BJ (cell line): ENCODE results near the gene DUSP15. TPM values are rescaled to one million over a fixed set of nuclear protein-coding genes. Genes with fewer than 3 reads are reported as not detected.

Experiments used
- CTCF ChIA-PET: fragments of 350-600 bp; formaldehyde crosslinking; extraction: SDS; loops from one replicate; lab custom pipeline; 2021; ENCODE audit warnings: antibody characterized with exemption, inconsistent platforms; lab: Yijun Ruan, JAX
- POLR2A ChIA-PET: fragments of 300-600 bp; sonication (Branson Sonifier 250); formaldehyde crosslinking; extraction: SDS; loops from one replicate; lab custom pipeline; 2021; ENCODE audit warnings: antibody characterized with exemption; lab: Charles Lee
- DNase-seq: peaks from one replicate; pipeline ENCODE4 v3.0.0-alpha.2; 2011; ENCODE audit warnings: low read depth
- H3K27me3 ChIP-seq: 2 replicates; pipeline ENCODE4 v1.6.0; 2011; ENCODE audit warnings: low read length; ENCODE audit not compliant: control insufficient read depth, insufficient read depth
- H3K36me3 ChIP-seq: 2 replicates; pipeline ENCODE4 v1.5.1; 2011; ENCODE audit warnings: low read length; ENCODE audit not compliant: control insufficient read depth, insufficient read depth
- H3K4me3 ChIP-seq: 2 replicates; pipeline ENCODE4 v1.5.1; 2011; ENCODE audit warnings: low read depth, mild to moderate bottlenecking, control low read depth, low read length
- CTCF ChIP-seq: IDR thresholded peaks from 2 replicates; pipeline ENCODE4 v1.5.1; 2011; ENCODE audit warnings: low read depth, mild to moderate bottlenecking, control low read depth, inconsistent platforms, low read length, moderate library complexity; ENCODE audit not compliant: insufficient read depth
- polyA plus RNA-seq: library from polyadenylated mRNA; depleted of rRNA; stranded (reverse); fragments of >200 nt; gene quantifications from 2 replicates; pipeline ENCODE4 v1.2.3, GENCODE V29; 2011

Gene DUSP15
- polyA plus RNA-seq, 1 experiment = 0.09 TPM

DNA sequence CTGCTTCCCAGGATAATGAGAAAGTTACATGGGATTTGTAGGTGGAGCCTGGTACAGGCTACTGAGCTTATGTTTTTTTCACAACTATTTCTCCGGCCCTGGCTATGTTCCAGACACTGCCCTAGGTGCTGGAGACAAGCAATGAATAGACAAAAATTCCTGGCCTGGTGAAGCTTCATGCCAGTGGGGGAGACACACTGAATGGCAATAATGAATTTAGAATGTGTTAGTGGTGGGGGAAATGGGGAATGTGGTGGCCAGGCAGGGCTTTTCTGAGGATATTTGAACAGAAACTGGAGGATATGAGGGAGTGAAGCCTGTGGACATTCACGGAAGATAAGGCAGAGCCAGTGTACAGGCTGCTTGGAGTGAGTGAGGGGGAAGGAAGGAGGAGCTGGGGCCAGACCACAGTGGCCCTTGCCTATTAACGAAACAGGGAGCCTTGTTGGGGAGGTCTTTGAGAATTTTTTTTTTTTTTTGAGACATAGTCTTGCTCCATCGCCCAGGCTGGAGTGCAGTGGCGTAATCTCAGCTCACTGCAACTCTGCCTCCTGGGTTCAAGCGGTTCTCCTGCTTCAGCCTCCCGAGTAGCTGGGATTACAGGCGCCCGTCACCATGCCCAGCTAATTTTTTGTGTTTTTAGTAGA lies 31.6 kb downstream of the DUSP15 start:
- DNase-seq = no peak
- Histone ChIP-seq H3K36me3 (no peaks in the 10 kb centered on the region), H3K27me3 (0 out of 2 replicates have a peak, but pooled peaks cover 2% of the 10 kb centered on the region), H3K4me3 (no peak overlapping the region)
- ChIA-PET POLR2A (no interaction called here), CTCF (interaction anchor here (0.6 to 10.6 kb wide), 12 partner anchors 8 to 253 kb away, joined by 3 to 105 read pairs (median 4); partner anchors contain the start of genes MYLK2 and PDRG1)
- TF ChIP-seq CTCF = no peak

- Histone ChIP-seq H3K36me3 (no peaks in the 10 kb centered on the region), H3K27me3 (0 out of 2 replicates have a peak, but pooled peaks cover 2% of the 10 kb centered on the region), H3K4me3 (no peak overlapping the region)
- no peak for DNase-seq
- TF ChIP-seq CTCF = no peak
- ChIA-PET CTCF (interaction anchor here (0.5 to 10.6 kb wide), 13 partner anchors 9 to 254 kb away, joined by 3 to 105 read pairs (median 4); partner anchors contain the start of genes MYLK2 and PDRG1), POLR2A (no interaction called here)
These were observed 32.4 kb downstream of the DUSP15 start for GRCh38 chr20:31837896-31838397.

DNA sequence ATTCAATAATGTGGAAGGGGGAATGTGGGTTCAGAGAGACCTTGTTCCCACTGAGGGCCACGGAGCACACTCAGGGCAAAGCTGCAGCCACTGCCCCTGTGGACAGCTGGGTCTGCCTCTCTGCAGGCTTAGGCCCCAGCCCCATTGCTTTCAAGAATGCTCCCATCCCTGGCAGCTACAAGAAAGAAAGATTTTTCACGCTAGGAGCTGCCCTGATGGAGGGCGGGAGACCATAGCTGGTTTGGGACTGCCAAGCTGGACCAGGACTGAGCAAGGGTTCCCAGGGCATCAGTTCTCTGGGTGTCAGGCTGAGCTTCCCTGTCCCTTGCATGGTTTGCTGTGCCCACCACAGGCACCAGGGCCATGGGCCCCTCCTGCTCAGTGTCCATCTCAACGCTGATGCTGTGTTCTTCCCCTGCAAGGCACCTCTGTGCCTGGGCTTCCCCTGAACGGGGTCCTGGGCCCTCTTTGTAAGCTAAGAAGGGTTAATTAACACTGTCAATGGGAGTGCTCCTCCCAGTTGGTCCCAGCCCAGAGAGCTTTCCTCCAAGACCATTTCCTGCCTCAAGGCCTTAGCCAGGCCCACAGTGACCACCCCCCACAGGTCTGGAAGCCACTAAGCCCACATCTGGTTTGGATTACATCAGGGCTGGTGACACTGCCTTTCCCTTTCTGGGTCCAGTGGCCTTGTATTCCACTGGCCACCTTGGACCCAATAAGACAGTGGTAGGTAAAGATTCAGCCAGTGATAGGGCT lies 33.3 kb downstream of the DUSP15 start:
- no peaks in the 10 kb centered on the region for H3K36me3 ChIP-seq
- POLR2A ChIA-PET = interaction anchor here (0.5 kb wide), 1 partner anchor 99 kb away, joined by 3 read pairs; no protein-coding TSS in a partner anchor
- CTCF ChIA-PET = interaction anchor here (0.9 to 10.6 kb wide), 11 partner anchors 8 to 194 kb away, joined by 3 to 105 read pairs (median 4); partner anchors contain the start of genes FOXS1, MYLK2 and PDRG1
- H3K27me3 ChIP-seq = 0 out of 2 replicates have a peak, but pooled peaks cover 2% of the 10 kb centered on the region
- no peak overlapping the region for H3K4me3 ChIP-seq
- DNase-seq = no peak
- no peak for TF ChIP-seq CTCF

DNA sequence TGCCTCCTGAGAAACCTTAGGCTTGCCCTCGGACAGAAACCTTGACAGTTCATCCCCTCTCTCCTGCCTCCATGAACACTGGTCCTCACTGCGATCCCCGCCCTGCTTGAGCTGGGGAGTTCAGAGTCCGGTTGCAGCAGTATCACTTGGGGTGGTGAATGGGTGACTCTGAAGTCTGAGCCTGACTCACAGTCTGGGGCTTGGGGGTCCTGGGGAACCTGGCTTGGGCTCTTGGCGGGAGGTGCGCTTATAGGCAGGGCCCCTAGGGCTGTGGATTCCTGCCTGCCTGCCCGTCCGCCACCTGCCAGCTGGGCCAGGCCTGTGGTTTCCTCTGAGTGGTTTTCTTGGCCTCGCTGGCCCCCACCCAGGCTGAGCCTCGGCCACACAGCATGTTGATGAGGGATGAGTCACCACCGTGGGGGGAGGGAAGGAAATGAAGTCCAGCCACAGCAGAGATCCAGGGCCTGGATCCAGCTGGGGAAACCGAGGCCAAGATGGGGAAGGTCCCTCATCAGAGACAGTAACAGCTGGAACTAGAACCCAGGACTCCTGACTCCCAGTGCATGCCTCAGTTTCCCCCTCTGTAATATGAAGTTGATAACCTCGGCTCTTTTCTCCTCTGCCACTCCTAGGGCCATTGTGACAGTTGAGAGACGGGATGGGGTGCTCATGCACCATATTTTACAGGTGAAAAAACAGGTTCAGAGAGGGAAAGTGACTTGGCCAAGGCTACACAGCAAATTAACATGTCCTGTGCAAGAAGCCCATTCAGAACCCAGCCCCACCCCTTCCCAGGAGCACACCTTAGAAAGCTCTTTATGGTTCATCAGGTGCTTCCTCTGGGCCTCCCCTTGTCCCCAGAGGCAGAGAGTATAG lies 34.1 kb downstream of the DUSP15 start:
- Histone ChIP-seq H3K4me3 (no peak overlapping the region), H3K36me3 (no peaks in the 10 kb centered on the region), H3K27me3 (0 out of 2 replicates have a peak, but pooled peaks cover 2% of the 10 kb centered on the region)
- ChIA-PET CTCF (interaction anchor here (0.7 to 10.6 kb wide), 8 partner anchors 9 to 199 kb away, joined by 3 to 105 read pairs (median 4); partner anchors contain the start of genes FOXS1 and MYLK2), POLR2A (no interaction called here)
- peak; percentile 41 for DNase-seq
- TF ChIP-seq CTCF = no peak
